HepG2 (cell line): ENCODE data around the gene SYCP2L. TPM values are rescaled to one million over a fixed set of nuclear protein-coding genes. Genes with fewer than 3 reads are reported as not detected.

Source experiments
- DNMT3B ChIP-seq: conservative IDR thresholded peaks from 2 replicates; pipeline ENCODE4 v1.6.1; 2016; ENCODE audit warnings: missing biosample characterization, control low read depth
- GABPB1 ChIP-seq: IDR thresholded peaks from 2 replicates; pipeline ENCODE4 v1.6.1; 2016; ENCODE audit warnings: mild to moderate bottlenecking, missing genetic modification reagents, moderate library complexity, missing compliant biosample characterization
- IRX3 ChIP-seq: sonication (generic); formaldehyde crosslinking; IDR thresholded peaks from 2 replicates; pipeline ENCODE4 v1.8.1; 2023; ENCODE audit warnings: mild to moderate bottlenecking, low read depth, missing genetic modification reagents, borderline replicate concordance
- SKI ChIP-seq: fragments of 450-650 bp; IDR thresholded peaks from one replicate; pipeline ENCODE4 v1.6.1; 2018; ENCODE audit warnings: mild to moderate bottlenecking; ENCODE audit not compliant: partially characterized antibody
- TAF1 ChIP-seq: sonication (generic); formaldehyde crosslinking; IDR thresholded peaks from 2 replicates; pipeline ENCODE4 v1.4.0; 2020; ENCODE audit warnings: missing genetic modification reagents
- ZBTB26 ChIP-seq: IDR thresholded peaks from 2 replicates; pipeline ENCODE4 v1.6.1; 2016; ENCODE audit warnings: missing compliant biosample characterization, missing genetic modification reagents, borderline replicate concordance
- ZNF136 ChIP-seq: sonication (generic); formaldehyde crosslinking; IDR thresholded peaks from 2 replicates; pipeline ENCODE4 v1.8.1; 2022; ENCODE audit warnings: low read depth, mild to moderate bottlenecking, moderate library complexity, missing genetic modification reagents
- ZNF143 ChIP-seq: sonication (generic); formaldehyde crosslinking; IDR thresholded peaks from 2 replicates; pipeline ENCODE4 v1.4.0; 2020; ENCODE audit warnings: missing genetic modification reagents
- ZNF276 ChIP-seq: sonication (generic); formaldehyde crosslinking; IDR thresholded peaks from 2 replicates; pipeline ENCODE4 v1.4.0; 2020; ENCODE audit warnings: mild to moderate bottlenecking, low read depth, missing genetic modification reagents
- ZNF687 ChIP-seq: sonication (generic); formaldehyde crosslinking; IDR thresholded peaks from 2 replicates; pipeline ENCODE4 v1.5.1; 2020; ENCODE audit warnings: mild to moderate bottlenecking, missing genetic modification reagents, moderate library complexity
- ZNF782 ChIP-seq: sonication (generic); formaldehyde crosslinking; IDR thresholded peaks from 2 replicates; pipeline ENCODE4 v1.4.0; 2020; ENCODE audit warnings: missing genetic modification reagents, mild to moderate bottlenecking, borderline replicate concordance
- ZNF878 ChIP-seq: sonication (generic); formaldehyde crosslinking; IDR thresholded peaks from 2 replicates; pipeline ENCODE4 v1.8.1; 2023; ENCODE audit warnings: mild to moderate bottlenecking, missing genetic modification reagents, moderate library complexity
- polyA plus RNA-seq, 8 experiments: library from polyadenylated mRNA; depleted of rRNA in 3 of 8; stranded (reverse) in 7 of 8; unstranded in 1 of 8; fragments of >200 nt; fragmentation: Illumina TruSeq in 4 of 8; extraction: Trizol in 4 of 8; gene quantifications; 2 replicates each; pipeline versions ENCODE4 v1.2.1 to v1.2.3, GENCODE V29; 2011 to 2016; ENCODE audit warnings: low read depth in 4 of 8, missing spikeins in 1 of 8, mixed read lengths in 1 of 8; ENCODE audit not compliant: insufficient read depth in 1 of 8
- total RNA-seq, 5 experiments: library from RNA; depleted of rRNA; stranded (reverse); fragments of >200 nt; fragmentation: Illumina TruSeq; extraction: Trizol; gene quantifications; 2 replicates each; pipeline ENCODE4 v1.2.3, GENCODE V29; 2016; ENCODE audit warnings: low read depth in 1 of 5

SYCP2L gene
- total and polyA plus RNA-seq, 2 of the 13 experiments (the other 11 are each of a cell fraction or from before 2014, with no cell fraction given), result 0.22 to 0.54 TPM

- TF ChIP-seq ZNF687 (CRISPR knock-in tag) (peak; percentile 85), ZNF143 (CRISPR knock-in tag) (no peak), ZNF878 (no peak), TAF1 (CRISPR knock-in tag) (no peak), IRX3 (CRISPR knock-in tag) (no peak), ZNF782 (CRISPR knock-in tag) (no peak; the same call in 1 of the 2 replicates), ZNF136 (0 out of 2 replicates have a peak, but pooled peaks have one; percentile 74), ZBTB26 (CRISPR knock-in tag) (0 out of 2 replicates have a peak, but pooled peaks have one; percentile 56), DNMT3B (no peak), SKI (no peak), GABPB1 (peak; percentile 61; the same call in 1 of the 2 replicates), ZNF276 (CRISPR knock-in tag) (no peak)
Measured at GRCh38 chr6:10837995-10838793, 48.7 kb upstream of the SYCP2L start, which contains the start of gene MAK (continued).
